Astrocyte (in vitro differentiated cells and primary cell): Measurements from ENCODE around the gene SLC38A11. TPM values are rescaled to one million over a fixed set of nuclear protein-coding genes. Genes with fewer than 3 reads are reported as not detected.
A peak's percentile ranks its signal among the peaks of the same experiment; 100 is the strongest.
"Not testable (repeated sequence)": the region's sequence is repeated elsewhere in the genome, so short reads cannot be mapped to it uniquely, and the experiment has no call there.

Source experiments
- DNase-seq: peaks from one replicate; pipeline ENCODE4 v3.0.0-alpha.2; 2010; ENCODE audit warnings: low read depth
- FAIRE-seq: peaks from 2 replicates; lab custom pipeline; 2011; peaks lifted over from hg19 to GRCh38; lab: Jason Lieb, UNC
- H2AFZ ChIP-seq: 2 replicates; pipeline ENCODE4 v1.6.0; 2012; ENCODE audit warnings: low read depth, low read length, inconsistent platforms
- H3K27ac ChIP-seq: 2 replicates; pipeline ENCODE4 v1.5.1; 2011; ENCODE audit warnings: low read depth, low read length, inconsistent platforms
- H3K27me3 ChIP-seq: 2 replicates; pipeline ENCODE4 v1.6.0; 2011; ENCODE audit warnings: low read length, inconsistent platforms; ENCODE audit not compliant: insufficient read depth
- H3K36me3 ChIP-seq: 2 replicates; pipeline ENCODE4 v1.5.1; 2011; ENCODE audit warnings: low read length, inconsistent platforms; ENCODE audit not compliant: insufficient read depth
- H3K4me1 ChIP-seq: 2 replicates; pipeline ENCODE4 v1.5.1; 2011; ENCODE audit warnings: low read length, inconsistent platforms; ENCODE audit not compliant: insufficient read depth
- H3K4me2 ChIP-seq: 2 replicates; pipeline ENCODE4 v1.6.0; 2012; ENCODE audit warnings: low read length, inconsistent platforms
- H3K4me3 ChIP-seq: 2 replicates; pipeline ENCODE4 v1.5.1; 2011; ENCODE audit warnings: low read depth, mild to moderate bottlenecking, low read length, inconsistent platforms; ENCODE audit not compliant: insufficient read depth
- H3K79me2 ChIP-seq: 2 replicates; pipeline ENCODE4 v1.6.0; 2012; ENCODE audit warnings: mild to moderate bottlenecking, low read length, inconsistent platforms; ENCODE audit not compliant: insufficient read depth
- H3K9ac ChIP-seq: 2 replicates; pipeline ENCODE4 v1.6.0; 2012; ENCODE audit warnings: mild to moderate bottlenecking, low read length, inconsistent platforms
- H3K9me3 ChIP-seq: 2 replicates; pipeline ENCODE4 v1.5.1; 2012; ENCODE audit warnings: low read depth, mild to moderate bottlenecking, low read length, inconsistent platforms; ENCODE audit not compliant: insufficient read depth
- H4K20me1 ChIP-seq: 2 replicates; pipeline ENCODE4 v1.6.0; 2012; ENCODE audit warnings: low read length, inconsistent platforms; ENCODE audit not compliant: insufficient read depth
- H3K27ac Mint-ChIP-seq: one replicate; pipeline ENCODE4 v1.8.0; 2021; ENCODE audit warnings: mild to moderate bottlenecking, mixed read lengths; ENCODE audit not compliant: unreplicated experiment
- H3K27me3 Mint-ChIP-seq: one replicate; pipeline ENCODE4 v1.8.0; 2021; ENCODE audit warnings: low read depth, mixed read lengths; ENCODE audit not compliant: unreplicated experiment
- H3K36me3 Mint-ChIP-seq: one replicate; pipeline ENCODE4 v1.8.0; 2021; ENCODE audit warnings: low read depth, mixed read lengths; ENCODE audit not compliant: unreplicated experiment
- H3K4me1 Mint-ChIP-seq: one replicate; pipeline ENCODE4 v1.8.0; 2021; ENCODE audit warnings: low read depth, mixed read lengths; ENCODE audit not compliant: unreplicated experiment
- H3K4me3 Mint-ChIP-seq: one replicate; pipeline ENCODE4 v1.8.0; 2021; ENCODE audit warnings: mild to moderate bottlenecking, moderate library complexity, mixed read lengths; ENCODE audit not compliant: unreplicated experiment
- H3K9me3 Mint-ChIP-seq: one replicate; pipeline ENCODE4 v1.8.0; 2021; ENCODE audit warnings: mild to moderate bottlenecking, mixed read lengths; ENCODE audit not compliant: unreplicated experiment
- CTCF ChIP-seq: IDR thresholded peaks from 2 replicates; pipeline ENCODE4 v1.5.1; 2011; ENCODE audit warnings: low read depth, mild to moderate bottlenecking, inconsistent platforms, low read length, moderate library complexity; ENCODE audit not compliant: insufficient read depth
- EZH2 ChIP-seq: IDR thresholded peaks from 2 replicates; pipeline ENCODE4 v1.6.1; 2012; ENCODE audit warnings: mild to moderate bottlenecking, low read length, inconsistent platforms; ENCODE audit not compliant: insufficient read depth
- total RNA-seq: library from RNA; stranded (reverse); gene quantifications from 2 replicates; pipeline ENCODE4 v1.2.1, GENCODE V29; 2021

Gene SLC38A11
- total RNA-seq, 1 donor from 2014 or later: not detected

DNA sequence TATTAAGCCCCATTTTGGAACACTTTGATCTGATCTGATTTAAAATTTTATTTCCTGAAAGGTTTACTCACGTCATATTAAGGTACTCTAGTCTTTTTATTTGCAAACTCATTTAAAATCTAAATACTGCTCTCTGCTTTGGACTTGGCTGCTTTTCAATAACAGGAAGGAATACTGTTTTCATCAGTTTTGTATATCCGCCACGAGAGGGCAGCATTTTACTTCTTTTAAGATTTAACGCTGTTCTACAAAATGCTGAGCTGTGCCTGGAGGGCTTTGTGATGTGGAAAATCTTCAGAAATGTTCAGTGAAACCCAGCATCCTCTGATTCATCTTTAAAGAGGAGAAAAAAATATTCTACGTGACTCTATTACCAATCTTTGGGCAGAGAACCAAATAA is 37.5 kb upstream of the SLC38A11 start:
- H3K4me1 Mint-ChIP-seq: peaks cover 22% of the 10 kb centered on the region
- Histone ChIP-seq H3K79me2 (no peaks in the 10 kb centered on the region), H3K9me3 (no peaks in the 10 kb centered on the region), H3K4me2 (no peak overlapping the region), H3K36me3 (no peaks in the 10 kb centered on the region), H3K27ac (no peak overlapping the region), H3K4me3 (no peak overlapping the region), H2AFZ (no peak overlapping the region), H3K4me1 (peaks cover 14% of the 10 kb centered on the region), H3K9ac (no peak overlapping the region), H3K27me3 (no peaks in the 10 kb centered on the region), H4K20me1 (no peaks in the 10 kb centered on the region)
- no peak overlapping the region for H3K4me3 Mint-ChIP-seq
- peak overlapping the region; percentile 90 for H3K27ac Mint-ChIP-seq
- DNase-seq (peak; percentile 82), FAIRE-seq (peak; percentile 71)
- peaks cover 2% of the 10 kb centered on the region for H3K9me3 Mint-ChIP-seq
- H3K36me3 Mint-ChIP-seq: no peaks in the 10 kb centered on the region
- H3K27me3 Mint-ChIP-seq: no peaks in the 10 kb centered on the region
- TF ChIP-seq CTCF (peak; percentile 47), EZH2 (no peak)

- not testable (repeated sequence) for DNase-seq, H4K20me1 ChIP-seq, H3K36me3 ChIP-seq, H3K27me3 Mint-ChIP-seq, H3K27ac ChIP-seq, H3K36me3 Mint-ChIP-seq, H3K79me2 ChIP-seq, FAIRE-seq, H3K27me3 ChIP-seq, H3K4me2 ChIP-seq, H3K9me3 Mint-ChIP-seq, H3K9me3 ChIP-seq, H2AFZ ChIP-seq, H3K4me3 Mint-ChIP-seq, H3K4me3 ChIP-seq
- Histone ChIP-seq H3K4me1 (peaks cover 14% of the 10 kb centered on the region), H3K9ac (peak overlapping the region; percentile 62)
- Mint-ChIP-seq H3K27ac (peak overlapping the region; percentile 90), H3K4me1 (peaks cover 27% of the 10 kb centered on the region)
These were observed 36.7 kb upstream of the SLC38A11 start for GRCh38 chr2:164992093-164992454.

DNA sequence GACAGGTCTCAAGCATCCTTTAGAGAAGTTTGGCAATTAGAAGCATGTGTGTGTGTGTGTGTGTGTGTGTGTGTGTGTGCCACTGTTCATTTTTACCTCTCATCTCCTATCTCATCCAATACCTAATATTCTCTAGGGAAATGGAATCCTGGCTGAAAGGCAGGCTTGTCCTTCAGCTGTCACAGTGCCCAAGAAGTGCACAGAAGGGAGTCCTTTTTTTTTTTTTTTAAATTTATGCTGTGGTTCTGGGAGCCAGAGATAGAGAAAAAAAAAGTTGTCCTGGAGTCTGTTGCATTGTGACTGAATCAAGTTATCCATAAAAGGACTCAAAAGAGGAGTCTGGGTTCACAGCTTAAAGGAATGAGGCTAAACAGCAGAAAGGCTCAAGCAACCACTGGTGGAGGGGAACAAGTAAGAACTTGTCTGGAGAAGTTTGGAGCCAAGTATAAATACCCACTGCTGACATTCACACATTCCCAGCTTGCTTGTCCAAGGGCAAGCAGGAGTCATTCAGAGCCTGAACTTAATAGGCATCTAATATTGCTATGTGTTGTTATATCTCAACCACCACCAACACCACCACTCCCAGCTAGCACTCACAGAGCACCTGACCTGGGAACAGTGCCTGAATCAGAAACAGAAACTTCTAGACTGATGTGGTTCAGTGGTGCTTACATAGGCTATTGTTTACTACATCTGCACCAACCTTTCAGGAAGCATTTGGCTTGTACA is 36.2 kb upstream of the SLC38A11 start:
- H3K9me3 ChIP-seq, H3K36me3 Mint-ChIP-seq, H3K9me3 Mint-ChIP-seq, H3K27me3 ChIP-seq, H3K4me3 ChIP-seq, H4K20me1 ChIP-seq, H3K27me3 Mint-ChIP-seq, H3K79me2 ChIP-seq, H3K36me3 ChIP-seq, H3K4me3 Mint-ChIP-seq: not testable (repeated sequence)
- H3K4me1 ChIP-seq: peaks cover 14% of the 10 kb centered on the region
- H3K27ac ChIP-seq: peak overlapping the region; percentile 37
- peak overlapping the region; percentile 62 for H3K9ac ChIP-seq
- H3K4me2 ChIP-seq: peak overlapping the region; percentile 66
- peak overlapping the region; percentile 18 for H2AFZ ChIP-seq
- peak; percentile 79 for FAIRE-seq
- DNase-seq: peak; percentile 49
- peak overlapping the region; percentile 90 for H3K27ac Mint-ChIP-seq
- H3K4me1 Mint-ChIP-seq: peaks cover 32% of the 10 kb centered on the region

- Histone ChIP-seq H3K9ac (peak overlapping the region; percentile 62), H3K4me1 (peaks cover 14% of the 10 kb centered on the region)
- DNase-seq: peak; percentile 68
These were observed 35.6 kb upstream of the SLC38A11 start for GRCh38 chr2:164990953-164991352.

GRCh38 chr2:164988805-164989204 is 33.5 kb upstream of the SLC38A11 start:
- not testable (repeated sequence) for H3K9me3 ChIP-seq, H3K4me3 Mint-ChIP-seq, H3K4me2 ChIP-seq, H3K27me3 ChIP-seq, H3K36me3 Mint-ChIP-seq, H3K27ac ChIP-seq, H3K9ac ChIP-seq, H3K36me3 ChIP-seq, H3K27me3 Mint-ChIP-seq, H3K79me2 ChIP-seq, DNase-seq, H3K9me3 Mint-ChIP-seq, H4K20me1 ChIP-seq, H2AFZ ChIP-seq, H3K4me3 ChIP-seq
- Mint-ChIP-seq H3K4me1 (peaks cover 41% of the 10 kb centered on the region), H3K27ac (peak overlapping the region; percentile 30)
- peak; percentile 67 for FAIRE-seq
- peaks cover 14% of the 10 kb centered on the region for H3K4me1 ChIP-seq

More at GRCh38 chr2:164990953-164991352, 35.6 kb upstream of the SLC38A11 start:
- H3K9me3 ChIP-seq, H3K9me3 Mint-ChIP-seq, H4K20me1 ChIP-seq, H3K27me3 Mint-ChIP-seq, H3K27me3 ChIP-seq, H3K36me3 Mint-ChIP-seq, H3K4me3 ChIP-seq, H3K36me3 ChIP-seq, H3K79me2 ChIP-seq, H3K4me3 Mint-ChIP-seq, FAIRE-seq: not testable (repeated sequence)
- peak overlapping the region; percentile 90 for H3K27ac Mint-ChIP-seq
- peaks cover 33% of the 10 kb centered on the region for H3K4me1 Mint-ChIP-seq
- H2AFZ ChIP-seq: peak overlapping the region; percentile 18
- H3K4me2 ChIP-seq: peak overlapping the region; percentile 66
- peak overlapping the region; percentile 57 for H3K27ac ChIP-seq
